ENCODE measurements around the gene RFTN1.

Gene RFTN1

DNA sequence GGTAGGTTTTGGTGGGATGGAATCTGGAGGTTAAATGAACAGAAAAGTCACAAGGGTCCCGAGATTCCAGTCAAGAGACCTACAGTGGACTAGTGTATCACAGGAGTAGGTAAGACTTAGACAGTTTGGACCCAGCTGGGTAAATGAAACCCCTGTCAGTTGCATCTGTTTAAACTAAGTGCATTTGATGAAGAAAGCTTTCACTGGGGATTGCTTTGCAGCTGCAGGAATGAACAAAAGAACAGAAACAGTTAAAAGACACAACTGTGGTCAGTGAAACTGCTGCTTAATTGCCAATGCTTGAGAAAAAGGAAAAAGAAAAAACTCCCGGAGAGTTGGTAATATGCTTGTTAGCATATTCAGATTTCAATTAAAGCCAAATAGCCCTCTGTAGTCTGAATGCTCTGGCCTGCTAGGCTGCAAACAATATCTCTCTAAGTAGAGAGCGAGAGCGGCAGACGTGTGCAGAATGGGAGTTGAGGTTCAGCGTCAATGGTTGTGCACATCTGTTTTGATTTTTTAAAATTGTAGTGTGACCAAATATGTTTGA is 211.3 kb downstream of the RFTN1 start:
- DNase-seq (ENCODE audit: low spot score) = no peak

DNA sequence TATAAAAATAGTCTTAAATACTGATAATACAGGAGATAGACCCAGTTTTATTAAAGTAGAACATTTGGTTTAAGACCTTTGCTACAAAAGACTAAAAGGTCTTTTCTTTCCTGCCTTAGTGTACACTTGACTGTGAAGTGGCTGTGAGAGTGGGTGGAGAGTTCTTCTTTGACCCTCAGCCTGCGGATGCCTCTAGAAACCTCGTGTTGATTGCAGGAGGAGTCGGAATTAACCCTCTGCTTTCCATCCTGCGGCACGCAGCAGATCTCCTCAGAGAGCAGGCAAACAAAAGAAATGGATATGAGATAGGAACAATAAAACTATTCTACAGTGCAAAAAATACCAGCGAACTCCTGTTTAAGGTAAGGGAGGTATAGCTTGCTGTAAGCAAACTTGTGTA is 212.0 kb downstream of the RFTN1 start:
- DNase-seq (ENCODE audit: low spot score) = no peak

DNA sequence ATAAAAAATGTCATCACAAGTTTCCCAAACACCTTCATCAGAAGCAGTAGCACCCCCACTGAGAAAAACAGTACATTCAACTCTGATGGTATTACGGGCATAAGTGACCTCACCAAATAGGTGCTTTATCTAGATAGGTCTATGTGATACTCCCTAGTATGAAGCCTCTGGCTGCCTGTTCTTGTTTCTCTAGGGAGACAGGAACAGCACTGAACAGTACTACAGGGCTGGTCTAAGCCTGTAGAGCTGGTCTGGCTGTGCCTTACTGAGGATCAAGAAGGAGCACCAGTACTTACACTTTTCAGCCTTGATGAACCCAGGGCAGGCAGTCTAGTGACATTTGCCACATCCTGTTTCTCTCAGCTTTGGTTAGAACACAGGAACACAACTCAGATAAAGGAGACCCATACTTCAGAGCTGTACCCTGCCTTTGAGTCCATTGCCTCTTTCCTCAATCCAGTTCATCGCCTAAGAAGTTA is 212.6 kb downstream of the RFTN1 start:
- DNase-seq (ENCODE audit: low spot score) = no peak

DNA sequence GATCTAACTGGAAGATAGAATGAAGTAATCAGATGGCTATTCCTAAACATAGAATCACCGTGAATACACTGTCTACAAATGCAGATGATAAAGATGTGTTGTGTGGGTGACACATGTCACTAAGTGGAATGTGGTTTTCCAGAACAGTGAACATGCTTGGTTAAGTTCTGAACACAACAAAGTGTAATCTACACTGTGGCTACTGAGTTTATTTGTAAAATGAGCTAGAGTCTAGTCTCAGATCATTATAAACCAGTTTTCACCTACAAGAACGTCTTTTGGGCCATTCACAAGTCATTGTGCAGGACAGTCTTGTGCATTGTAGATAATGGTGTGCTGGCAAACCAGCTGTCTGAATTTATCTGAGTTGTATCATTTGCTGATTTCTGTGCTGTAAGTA is 213.2 kb downstream of the RFTN1 start:
- no peak for DNase-seq (ENCODE audit: low spot score)

DNA sequence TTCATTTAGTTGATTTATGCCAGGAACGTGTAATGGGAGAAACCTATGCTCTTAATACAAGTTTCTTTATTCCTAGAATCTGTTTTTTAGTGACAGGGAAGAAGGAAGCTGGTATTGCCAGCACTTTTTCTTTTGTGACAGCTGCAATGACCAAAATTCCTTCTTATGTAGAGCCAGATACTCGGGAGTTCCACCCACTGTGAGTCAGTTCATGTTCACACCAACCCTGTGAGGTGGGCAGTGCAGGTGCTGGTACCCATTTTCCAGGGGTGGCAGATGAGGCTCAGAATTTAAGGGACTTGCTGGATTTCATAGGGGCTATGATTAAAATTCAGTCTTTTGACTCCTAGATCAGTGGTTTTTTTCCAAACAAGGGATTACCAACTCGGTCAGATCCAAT is 213.8 kb downstream of the RFTN1 start:
- no peak for DNase-seq (ENCODE audit: low spot score)

DNA sequence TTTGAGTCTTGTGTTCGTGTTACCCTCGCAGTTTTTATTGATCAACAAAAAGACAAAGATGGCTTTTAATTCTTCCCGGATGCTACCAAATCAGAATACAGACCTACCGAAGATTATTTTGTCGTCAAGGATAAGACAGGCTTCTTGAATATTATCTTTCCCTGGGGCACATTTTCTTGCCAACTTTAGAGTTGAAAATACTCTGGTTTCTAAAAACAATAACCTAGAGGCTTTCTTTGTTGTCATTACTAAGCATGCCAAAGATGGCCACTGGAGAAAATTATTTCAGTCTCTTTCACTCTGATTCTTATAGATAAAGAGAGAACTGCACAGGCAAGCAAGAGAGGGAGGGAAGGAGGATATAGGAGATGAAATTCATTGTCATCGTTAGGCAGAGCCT is 214.6 kb downstream of the RFTN1 start:
- DNase-seq (ENCODE audit: low spot score) = no peak

DNA sequence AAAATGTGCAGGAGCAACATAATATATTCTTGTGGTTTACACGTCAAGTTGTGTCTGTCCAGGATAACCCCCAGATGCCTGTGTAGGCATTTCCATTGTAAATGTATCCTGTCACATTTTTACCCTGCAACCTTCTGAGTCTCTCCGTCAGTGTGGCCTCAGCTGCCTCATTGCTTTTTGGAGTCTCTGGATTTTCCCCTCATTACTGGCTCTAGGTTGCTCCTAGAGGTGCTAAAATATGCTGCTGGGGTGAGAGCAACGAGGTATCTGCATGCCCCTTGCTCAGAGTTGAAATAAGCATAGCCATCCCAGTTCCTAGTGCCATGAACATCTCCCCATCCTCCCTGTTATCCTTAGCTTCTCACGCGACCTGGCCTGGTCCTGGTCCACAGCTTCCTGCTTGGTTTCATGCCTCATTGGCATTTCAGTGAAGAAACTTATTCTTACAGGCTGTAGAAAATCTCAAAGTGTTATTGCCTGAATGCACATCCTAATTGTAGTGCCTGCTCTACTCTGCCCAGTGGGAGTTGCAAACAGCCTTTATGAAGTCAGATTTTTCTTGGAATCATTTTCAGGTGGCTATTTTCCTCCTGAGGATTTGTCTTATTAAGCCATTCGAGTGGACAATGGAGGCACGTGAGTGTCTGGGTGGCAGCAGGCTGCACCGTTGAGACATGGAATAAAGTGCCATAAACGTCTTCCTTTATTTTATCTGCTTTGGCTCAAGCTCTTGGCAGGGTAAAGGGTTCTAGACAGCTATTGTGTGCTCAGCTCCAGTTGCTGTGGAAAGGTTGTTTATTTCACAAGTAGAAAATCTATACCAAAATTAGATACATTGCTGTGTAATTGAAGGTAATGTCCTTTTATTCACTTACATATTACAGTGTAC is 215.3 kb downstream of the RFTN1 start:
- no peak for DNase-seq (ENCODE audit: low spot score)

DNA sequence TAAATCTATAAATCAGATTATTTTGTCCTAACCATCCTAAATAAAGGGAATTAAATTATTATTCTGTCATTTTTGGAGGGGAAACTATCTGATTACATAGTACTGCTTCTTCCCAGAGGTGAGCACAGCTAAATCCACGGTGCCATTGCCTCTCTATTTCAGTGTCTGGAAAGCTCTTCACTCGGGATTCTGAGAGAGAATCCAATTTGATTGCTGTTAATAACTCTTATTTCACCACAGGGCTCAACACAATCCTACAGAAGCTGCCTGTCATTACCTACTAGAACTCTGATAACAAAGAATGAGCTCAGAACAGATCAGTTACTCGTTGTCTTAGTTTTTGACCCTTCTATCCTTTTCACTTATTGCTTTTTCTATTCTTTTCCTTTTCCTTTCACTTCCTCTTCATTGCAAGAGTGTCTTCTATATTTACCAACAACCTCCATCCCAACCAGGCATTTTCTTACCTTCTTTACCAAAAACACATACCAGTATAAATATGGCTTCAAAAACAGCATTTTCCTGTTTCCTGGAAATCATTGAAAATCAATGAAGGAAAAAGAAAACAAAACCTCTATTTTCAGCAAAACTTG is 218.1 kb downstream of the RFTN1 start:
- DNase-seq (ENCODE audit: low spot score) = no peak

DNA sequence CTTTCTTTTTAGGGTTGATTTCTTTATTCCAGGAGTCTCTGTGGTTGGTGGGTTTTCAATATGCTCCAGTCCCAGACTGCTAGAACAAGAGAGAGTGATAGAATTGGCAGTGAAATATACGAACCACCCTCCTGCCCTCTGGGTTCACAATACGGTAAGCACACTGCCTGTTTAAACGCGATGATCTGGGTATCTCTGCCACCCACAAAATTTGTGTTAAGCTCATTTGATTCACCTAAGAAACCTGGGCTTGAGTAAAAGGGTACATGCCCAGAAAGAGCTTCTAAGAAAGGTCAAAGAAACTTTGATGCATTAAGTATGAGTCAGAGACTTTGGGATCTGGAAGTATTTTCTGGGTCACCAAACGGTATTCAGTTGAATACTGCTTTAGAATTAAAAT is 218.7 kb downstream of the RFTN1 start:
- no peak for DNase-seq (ENCODE audit: low spot score)

DNA sequence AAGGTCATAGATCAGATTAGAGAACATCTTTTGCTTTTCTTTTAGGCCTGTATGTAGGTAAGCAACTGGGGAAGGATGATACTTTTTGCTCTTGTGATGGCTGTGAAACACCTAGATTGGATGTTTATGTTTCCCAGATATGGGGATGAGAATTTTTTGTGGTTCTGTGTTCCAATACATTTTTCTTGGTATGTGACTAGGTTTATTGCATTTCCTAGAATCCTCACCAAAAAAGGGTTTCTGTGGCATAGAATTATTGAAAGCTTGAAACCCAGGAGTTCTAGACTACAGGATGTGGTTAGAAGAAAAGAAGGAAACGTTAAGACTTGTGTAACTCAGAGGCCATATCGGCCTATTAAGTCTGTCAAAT is 222.7 kb downstream of the RFTN1 start:
- DNase-seq (ENCODE audit: low spot score) = no peak

DNA sequence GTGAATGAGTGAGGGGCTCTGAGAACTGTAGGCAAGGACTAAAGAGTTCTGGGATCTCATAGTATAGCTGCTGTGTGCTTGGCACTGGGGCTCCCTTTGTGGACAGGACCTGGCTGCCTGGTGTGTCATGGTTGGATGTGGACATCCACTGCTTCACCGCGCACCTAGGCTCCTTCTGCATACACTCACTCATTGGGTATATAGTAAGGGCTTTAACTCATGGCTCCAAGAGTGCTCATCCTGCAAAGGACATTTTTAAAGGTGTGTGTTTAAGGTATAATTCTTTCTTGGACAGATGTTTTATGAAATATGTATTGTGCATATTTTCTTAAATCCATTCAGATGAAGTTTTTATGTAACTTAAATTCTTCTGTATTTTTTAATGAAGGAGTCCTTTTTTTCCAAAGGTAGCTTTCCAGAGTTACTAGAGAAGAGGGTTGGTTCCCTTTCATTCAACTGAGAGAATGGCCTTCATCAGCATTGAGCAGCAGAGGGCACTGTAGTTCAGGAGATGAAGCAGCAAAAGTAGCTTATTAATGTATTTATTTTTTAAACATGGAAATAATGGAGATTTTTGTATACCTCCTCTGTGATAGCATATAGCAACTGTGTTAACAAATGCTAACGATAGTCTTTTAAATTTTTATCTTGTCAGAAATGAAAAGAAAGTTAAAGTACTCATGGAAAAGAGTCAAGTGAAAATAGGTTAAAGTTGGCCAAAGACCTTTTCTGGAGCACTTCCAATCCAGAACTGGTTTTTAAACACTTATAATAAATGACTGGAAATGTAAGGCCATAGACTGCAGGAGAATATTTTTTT is 223.3 kb downstream of the RFTN1 start:
- peak; percentile 28 for DNase-seq (ENCODE audit: low spot score)

DNA sequence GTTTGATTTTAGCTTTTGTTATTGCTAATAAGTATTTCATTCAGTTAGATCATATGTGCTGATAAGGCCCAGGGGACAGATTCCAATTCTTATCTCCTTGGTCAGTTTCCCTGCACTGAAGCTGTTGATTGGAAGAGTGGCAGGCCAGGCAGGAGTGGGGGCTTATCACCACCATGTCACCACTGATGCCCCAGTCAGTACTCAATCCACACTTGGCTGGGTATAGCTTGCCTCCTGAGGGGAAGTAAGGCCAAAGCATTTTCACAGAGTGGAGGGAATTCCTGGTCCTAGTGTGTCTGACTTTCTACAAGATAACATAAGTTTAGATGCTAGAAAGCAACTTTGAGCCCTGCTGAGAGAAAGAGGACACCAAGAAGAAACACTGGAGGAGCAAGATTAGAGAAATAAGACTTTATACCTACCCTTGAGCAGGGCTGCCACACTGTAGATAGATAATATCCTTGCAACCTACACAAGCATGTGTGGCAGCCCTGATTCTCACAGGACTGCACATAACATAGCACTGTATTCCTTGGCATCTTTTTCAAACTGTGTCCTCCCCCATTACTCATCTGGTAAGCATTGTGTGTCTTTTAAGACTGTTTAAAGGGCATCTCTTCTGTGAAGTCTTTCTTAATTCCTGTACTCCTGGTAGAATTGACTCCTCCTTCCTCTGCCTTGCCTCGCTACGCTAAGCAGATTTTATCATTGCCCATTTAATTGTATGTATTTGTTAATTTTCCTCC is 224.2 kb downstream of the RFTN1 start:
- no peak for DNase-seq (ENCODE audit: low spot score)

DNA sequence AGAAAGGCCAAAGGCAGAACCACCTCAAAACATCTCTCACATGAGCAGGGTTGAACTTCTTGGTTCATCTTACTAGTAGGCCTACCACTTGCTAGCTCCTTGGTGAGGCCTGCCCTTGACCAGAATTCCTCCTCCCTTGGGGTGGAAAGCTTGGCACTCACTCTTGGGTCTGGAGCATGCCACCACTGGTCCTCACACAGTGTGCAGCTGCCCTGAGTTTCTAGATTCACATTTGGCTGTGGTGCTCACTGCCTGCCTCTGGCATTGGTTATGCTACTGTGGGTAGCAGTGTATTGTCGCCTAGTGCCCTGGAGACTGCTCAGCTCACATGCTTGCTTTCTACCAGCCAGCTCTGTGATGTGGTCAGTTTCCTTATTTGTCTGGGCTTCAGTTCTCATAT is 224.8 kb downstream of the RFTN1 start:
- DNase-seq (ENCODE audit: low spot score) = no peak

DNA sequence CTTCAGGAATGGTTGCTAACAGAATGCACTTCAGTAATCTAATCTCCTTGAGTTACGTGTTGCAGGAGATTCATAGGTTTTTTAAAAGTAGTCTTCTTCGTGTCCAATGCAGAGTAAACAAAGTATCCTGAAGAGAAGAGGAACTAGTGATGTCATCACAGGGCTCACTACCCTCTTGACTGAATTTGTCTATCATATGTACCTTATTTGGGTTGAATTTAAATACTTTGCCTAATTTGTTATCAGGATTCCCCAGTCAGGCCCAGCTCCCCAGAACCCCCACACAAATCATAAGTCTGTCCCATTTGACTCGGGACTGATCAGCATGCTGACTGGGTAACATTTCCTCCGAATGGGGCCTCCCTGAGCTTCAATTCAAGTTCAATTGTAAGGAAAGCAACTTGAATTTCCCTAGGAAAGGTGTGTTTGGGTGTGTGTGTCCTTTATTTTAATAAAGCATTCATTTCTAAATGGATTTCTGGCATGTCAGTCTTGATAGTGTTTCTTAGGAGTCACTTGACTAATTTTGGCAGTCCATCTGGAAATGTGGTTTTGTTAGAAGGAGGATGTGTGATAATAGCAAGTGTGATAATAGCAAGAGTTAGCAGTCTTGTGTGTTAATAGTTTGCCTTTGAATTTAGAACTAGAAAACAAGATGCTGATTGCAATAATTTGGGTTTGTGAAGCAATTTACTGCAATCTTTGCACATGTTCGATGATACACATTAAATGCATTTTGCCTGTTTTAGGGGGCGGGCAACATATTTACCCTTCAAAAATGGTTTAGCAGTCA is 226.6 kb downstream of the RFTN1 start:
- DNase-seq (ENCODE audit: low spot score) = no peak

DNA sequence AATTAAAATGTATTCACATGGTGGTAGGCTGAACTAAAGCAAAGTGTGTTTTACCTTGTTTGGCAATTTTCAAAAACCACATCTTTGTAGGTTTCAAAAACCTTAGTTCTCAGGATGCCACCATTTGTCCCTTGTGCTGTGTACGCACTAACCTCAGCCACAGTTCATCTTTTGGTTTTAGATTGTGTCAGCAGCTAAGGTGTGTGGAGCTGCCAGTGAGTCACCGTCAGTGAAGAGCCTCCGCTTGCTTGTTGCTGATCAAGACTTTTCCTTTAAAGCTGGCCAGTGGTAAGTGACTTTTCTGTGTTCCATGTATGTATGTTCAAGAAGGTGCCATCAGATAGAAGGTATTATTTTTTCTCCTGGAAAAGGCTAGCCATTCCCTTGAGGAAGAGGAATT is 227.3 kb downstream of the RFTN1 start:
- DNase-seq (ENCODE audit: low spot score) = no peak

DNA sequence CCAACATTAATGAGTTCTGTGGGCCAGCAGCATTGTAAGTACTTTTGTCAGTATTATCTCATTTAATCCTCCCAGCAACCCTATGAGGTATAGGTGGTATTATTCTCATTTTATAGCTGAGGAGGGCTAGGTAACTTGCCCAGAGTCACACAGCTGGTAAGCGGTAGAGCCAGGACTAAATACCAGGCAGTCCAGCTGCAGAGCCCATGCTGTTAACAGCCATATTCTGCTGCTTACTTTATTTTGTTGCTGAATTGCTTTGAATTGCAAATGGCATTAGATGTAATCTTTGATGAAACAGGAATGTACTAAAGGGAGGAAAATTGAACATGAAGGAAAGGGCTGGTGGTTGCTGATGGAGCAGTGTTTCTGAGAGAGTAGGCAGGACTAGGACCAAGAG is 228.9 kb downstream of the RFTN1 start:
- DNase-seq (ENCODE audit: low spot score) = no peak

DNA sequence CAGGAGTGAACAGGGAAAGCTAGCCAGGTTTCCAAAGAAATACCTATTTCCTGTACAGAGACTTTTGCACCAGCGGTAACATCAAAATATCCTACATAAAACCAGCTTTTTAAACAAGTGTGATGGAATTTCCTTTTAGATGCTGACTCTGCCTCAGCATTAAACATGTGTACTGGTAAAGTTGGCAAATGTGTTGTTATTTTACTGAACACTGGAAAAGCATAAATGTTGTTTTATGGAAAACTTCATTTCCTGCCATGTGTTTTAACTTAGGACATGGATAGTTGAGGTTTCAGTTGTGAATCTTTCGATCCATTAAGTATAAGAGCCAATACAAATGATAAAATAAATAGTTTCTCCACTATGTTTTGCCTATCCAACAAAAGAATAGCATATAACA is 232.8 kb downstream of the RFTN1 start:
- no peak for DNase-seq (ENCODE audit: low spot score)

DNA sequence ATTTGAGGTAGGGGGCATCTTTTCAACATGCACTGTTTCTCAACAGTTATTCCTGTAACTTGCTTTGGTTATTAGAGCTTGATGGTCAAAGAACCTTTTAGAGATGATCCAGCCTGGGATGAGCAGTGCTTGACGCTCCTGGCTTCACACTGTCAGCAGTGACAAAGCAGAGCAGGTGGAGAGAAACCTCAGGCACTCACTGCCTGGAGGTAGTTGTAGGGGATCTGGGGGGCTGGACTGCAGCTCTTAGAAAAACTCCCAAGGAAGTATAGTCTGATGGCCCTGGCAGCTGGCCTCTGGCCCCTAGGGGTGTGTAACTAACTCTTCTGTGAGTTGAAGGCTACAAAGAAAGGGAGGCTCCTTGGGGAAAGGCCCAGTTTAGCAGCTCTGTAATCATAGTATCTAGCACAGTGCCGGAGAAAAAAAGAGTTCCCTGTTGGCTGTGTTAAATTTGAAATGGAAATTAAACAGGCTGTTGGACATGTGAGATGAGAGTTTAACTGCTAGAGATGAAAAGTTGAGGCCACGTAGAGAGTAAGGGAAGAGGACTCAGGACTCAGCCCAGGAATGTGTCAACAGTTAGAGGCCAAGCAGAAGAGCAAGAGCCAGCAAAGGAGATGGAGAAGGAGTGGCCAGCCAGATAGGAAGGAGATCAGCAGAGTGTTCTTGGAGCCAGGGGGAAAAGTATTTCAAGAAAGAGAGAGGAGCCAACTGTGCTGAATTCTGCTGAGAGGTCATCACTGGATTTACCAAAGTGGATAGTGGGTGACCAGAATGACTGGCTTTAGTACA is 234.3 kb downstream of the RFTN1 start:
- DNase-seq (ENCODE audit: low spot score) = no peak

DNA sequence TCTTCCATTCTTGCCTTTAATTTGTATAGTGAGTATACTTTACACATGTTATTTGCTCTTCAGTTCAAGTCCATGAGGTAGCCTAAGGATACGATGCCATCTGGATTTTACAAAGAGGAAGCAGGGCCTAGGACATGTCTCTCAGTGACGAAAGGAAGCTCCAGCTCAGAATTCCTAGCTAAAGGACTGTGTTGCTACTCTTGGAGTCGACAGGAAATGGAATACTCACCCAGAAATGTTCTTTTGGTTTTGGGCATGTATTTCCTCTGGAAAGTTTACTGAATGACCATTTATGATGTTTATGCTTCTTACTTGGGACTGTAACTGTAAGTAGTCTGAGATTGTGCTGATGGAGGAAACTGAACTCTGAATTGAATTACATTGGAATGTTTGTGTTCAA is 236.0 kb downstream of the RFTN1 start:
- DNase-seq (ENCODE audit: low spot score) = no peak

DNA sequence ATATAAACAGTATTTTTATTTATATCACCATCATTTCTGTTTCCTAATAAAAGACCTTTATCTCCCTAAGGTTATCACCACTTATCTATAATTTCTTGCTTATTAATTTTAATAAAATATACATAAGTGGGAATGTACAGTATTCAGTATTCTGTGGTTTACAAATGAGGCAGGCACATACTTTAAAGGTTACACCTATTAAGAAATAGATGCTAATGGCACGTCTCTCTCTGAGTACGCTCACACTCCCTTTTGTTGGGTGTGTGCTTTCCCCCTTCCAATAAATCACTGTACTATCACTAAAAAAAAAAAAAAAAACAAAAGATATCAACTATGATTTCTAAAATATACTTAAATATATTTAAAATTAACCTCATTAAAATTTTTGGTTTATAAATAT is 239.6 kb downstream of the RFTN1 start:
- no peak for DNase-seq (ENCODE audit: low spot score)

Measured in SW480 (cell line).